GM21576 (cell line): Measurements from ENCODE around the gene NRG2.

ENCODE experiments used
- ATAC-seq: cut with Tn5 transposase; IDR thresholded peaks from one replicate; pipeline ENCODE4 v1.9.1; 2021; ENCODE audit warnings: mild to moderate bottlenecking, moderate library complexity; ENCODE audit not compliant: unreplicated experiment

Gene NRG2

GRCh38 chr5:139886213-139886612, 156.9 kb downstream of the NRG2 start:
- ATAC-seq = no peak

GRCh38 chr5:139885857-139886208, 157.3 kb downstream of the NRG2 start:
- ATAC-seq = no peak

- ATAC-seq = no peak
Observed at GRCh38 chr5:139885172-139885856, 157.8 kb downstream of the NRG2 start.

GRCh38 chr5:139884734-139885133, 158.4 kb downstream of the NRG2 start:
- ATAC-seq = no peak

- no peak for ATAC-seq
Observed at GRCh38 chr5:139884144-139884543, 159.0 kb downstream of the NRG2 start.

GRCh38 chr5:139882961-139883539, 160.0 kb downstream of the NRG2 start:
- no peak for ATAC-seq

- no peak for ATAC-seq
Observed at GRCh38 chr5:139882316-139882715, 160.8 kb downstream of the NRG2 start.

- no peak for ATAC-seq
Observed at GRCh38 chr5:139881143-139881733, 161.9 kb downstream of the NRG2 start.

GRCh38 chr5:139880416-139881142, 162.5 kb downstream of the NRG2 start:
- no peak for ATAC-seq

- ATAC-seq = no peak
Observed at GRCh38 chr5:139878093-139878492, 165.0 kb downstream of the NRG2 start.

- no peak for ATAC-seq
Observed at GRCh38 chr5:139877129-139877597, 165.9 kb downstream of the NRG2 start.

GRCh38 chr5:139875957-139876356, 167.1 kb downstream of the NRG2 start:
- ATAC-seq = no peak

GRCh38 chr5:139872851-139873794, 170.0 kb downstream of the NRG2 start:
- ATAC-seq = no peak

GRCh38 chr5:139872052-139872766, 170.9 kb downstream of the NRG2 start:
- ATAC-seq = no peak

- no peak for ATAC-seq
Observed at GRCh38 chr5:139871614-139872013, 171.5 kb downstream of the NRG2 start.

GRCh38 chr5:139870677-139871076, 172.4 kb downstream of the NRG2 start:
- no peak for ATAC-seq

- ATAC-seq = no peak
Observed at GRCh38 chr5:139869042-139869790, 173.9 kb downstream of the NRG2 start.

- ATAC-seq = no peak
Observed at GRCh38 chr5:139867581-139867980, 175.5 kb downstream of the NRG2 start.

- no peak for ATAC-seq
Observed at GRCh38 chr5:139867109-139867508, 176.0 kb downstream of the NRG2 start.
